SIG-M5 (cell line): ENCODE data around the gene TCF7L2.

Experiments used
- DNase-seq: peaks from one replicate; lab custom pipeline; 2025; lab: John Stamatoyannopoulos, UW

TCF7L2 gene

DNA sequence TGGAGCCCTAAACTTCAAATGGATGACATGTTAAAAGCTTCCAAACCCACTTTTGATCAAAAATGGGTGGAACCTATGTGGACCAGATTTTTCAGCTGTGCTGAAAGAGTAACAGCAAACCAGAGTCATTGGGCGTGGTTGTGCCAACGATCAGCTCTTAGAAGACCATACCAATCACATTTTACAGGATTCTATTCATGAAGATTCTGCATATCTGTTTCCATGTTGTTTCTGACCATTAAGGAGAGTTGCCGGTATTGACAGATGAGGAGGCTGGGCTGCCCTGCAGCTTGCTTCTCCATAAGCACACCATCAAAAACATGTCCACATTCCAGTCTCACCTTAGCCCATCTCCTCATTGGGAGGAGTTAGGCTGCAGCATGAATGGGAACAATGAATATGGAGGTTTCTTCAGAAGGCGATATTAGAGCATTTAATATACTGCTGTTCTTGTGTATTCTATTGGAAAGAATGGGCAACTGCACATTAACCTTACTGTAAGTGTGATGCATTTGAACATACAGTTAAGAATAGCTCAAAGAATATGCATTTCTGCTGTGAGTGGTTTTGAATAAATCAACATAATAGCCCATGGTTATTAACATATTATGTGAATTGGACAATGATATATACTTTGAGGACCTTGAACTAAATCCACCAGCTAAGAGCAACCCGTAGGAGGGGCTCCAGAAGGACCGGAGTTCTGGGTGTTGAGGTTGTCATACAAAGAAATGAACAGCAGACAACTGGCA is 116.7 kb downstream of the TCF7L2 start:
- DNase-seq: no peak

- no peak for DNase-seq
Measured at GRCh38 chr10:113067501-113067900, 117.5 kb downstream of the TCF7L2 start.

- DNase-seq: no peak
Measured at GRCh38 chr10:113068178-113068890, 118.3 kb downstream of the TCF7L2 start.

GRCh38 chr10:113069595-113069994 is 119.5 kb downstream of the TCF7L2 start:
- DNase-seq: no peak

DNA sequence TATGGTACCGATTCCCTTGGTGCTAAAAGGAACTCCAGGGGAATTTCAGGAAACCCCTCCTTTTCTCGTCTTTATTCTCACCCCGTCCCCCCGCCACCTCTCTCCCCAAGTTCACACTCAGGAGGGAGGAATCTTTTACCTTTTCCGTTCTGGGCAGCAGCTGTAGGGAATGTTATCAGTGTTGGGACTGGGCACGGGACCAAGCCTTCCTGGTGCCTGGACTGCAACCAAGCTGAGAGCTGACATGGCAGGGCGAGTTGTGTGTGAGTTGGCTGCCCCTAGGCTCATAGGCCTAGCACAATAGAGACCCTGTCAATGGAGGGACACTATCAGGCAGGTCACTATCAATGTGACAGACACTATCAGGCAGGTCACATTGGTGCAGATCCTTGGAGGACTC is 121.4 kb downstream of the TCF7L2 start:
- DNase-seq: no peak

DNA sequence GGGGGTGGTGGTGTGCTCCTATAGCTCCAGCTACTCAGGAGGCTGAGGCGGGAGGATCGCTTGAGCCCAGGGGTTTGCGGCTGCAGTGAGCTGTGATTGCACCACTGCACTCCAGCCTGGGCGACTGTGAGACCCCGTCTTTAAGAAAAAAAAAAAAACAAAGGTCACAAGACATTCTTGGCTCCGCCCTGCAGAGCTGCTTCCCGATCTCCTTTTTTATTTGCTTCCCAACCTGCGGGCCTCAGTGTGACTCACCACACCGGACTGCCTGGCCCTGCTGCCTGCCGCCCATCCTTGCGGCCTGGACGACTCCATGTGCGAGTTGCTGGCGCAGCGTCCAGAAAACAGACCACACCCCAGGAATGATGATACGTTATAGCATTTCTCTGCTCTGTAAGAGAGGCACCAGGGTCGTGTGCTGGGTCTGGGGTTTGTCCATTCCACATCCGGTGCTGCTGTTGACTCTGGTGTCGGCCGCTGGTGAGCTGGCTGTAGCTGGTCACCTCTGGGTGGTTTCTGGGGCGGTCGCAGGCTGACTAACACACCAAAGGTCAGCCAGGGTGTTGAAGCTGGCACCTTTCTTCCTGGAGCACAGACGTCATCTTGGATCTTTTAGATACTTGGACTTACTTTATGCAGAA is 123.6 kb downstream of the TCF7L2 start:
- no peak for DNase-seq

DNA sequence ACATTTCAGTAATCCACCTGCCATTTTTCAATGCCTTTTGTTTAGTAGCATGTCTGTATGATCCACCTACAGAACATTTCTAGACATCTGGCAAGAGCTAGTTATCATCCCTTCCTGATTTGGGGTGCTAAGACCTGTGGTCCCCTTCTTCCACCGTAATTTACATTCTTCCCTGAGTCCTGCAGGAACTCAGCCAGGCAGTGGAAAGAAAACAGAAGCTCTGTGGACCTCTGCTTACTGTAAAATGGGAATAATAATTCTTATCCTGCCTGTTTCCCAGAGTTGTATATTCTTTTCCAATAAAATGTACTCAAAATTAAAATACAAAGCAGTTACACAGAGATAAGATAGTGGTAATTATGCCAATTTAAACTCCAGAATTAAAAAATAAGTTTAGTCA is 126.9 kb downstream of the TCF7L2 start:
- DNase-seq: no peak

DNA sequence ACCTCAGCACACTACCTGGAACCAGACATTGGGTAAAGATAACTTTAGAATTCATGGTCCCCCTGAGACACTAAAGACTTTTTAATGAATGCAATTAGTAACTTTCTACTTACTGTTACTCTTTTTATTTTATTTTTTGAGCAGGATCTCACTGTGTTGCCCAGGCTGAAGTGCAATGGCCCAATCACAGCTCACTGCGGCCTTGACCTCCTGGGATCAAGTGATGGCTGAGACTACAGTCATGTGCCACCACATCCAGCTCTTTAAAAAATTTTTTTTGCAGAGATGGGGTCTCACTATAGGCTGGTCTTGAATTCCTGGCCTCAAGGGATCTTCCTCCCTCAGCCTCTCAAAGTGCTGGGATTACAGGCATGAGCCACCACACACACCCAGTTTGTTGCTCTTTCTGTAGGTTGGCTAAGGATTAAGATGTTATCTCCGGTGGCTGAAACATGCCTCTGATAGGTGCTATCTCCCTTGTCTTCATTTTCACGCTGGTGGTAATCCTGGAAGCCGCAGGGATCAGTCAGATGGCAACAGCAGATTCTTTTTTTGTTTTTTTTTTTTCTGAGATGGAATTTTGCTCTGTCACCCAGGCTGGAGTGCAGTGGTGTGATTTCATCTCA is 128.3 kb downstream of the TCF7L2 start:
- DNase-seq: no peak

DNA sequence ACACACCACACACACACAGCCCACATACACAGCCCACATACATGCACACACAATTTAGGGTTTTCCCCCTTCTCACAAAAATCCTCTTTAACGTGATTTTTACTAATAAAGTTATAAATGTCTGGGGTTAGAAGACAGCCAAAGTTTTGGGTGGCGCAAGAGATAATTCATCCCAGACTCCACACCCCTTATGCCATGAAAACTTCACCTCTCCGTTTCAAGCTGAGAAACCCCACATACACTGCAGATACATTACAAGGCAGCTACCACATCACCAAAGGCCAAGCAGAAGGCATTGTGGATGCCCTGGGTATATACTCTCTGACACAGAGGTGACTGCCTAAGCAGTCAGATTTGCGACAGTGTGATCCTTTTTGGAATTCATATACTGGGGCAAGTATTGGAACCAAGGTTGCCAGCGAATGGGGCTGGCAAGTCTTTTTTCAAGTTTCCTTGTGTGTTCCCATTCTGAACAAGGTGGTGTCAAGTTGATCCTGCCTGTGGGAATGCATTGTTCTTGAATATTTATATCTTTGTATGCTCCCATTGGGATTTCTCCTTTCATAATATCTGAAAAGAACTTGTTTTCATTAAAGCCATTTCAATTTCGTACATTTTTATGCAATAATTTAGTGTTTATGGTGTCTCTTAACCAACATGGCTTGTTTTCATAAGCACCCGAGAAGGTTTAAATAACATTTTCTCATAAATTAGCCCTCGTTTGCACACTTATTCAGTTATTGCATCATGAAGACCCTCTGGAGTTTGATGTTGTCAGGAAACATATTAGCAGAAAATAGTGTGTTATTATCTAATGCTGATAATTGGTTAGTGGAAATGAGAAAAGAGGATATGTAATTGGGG is 130.2 kb downstream of the TCF7L2 start:
- no peak for DNase-seq

- DNase-seq: no peak
Measured at GRCh38 chr10:113080925-113081229, 130.8 kb downstream of the TCF7L2 start.

DNA sequence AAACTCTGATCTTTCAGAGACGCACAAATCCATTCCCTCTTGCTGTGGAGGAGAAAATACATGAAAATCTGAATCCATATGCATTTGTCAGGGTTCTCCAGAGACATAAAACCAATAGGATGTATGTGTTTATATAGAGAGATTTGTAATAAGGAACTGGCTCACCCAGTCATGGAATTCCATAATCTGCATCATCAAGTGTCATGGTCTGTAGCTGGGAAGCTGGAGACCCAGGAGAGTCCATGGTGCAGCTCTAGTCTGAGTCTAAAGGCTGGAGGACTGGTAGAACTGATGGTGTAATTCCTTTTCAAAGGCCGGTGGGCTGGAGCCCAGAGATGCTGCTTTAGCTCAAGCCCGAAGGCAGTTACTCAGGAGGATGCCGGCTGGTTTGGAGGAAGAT is 134.0 kb downstream of the TCF7L2 start:
- no peak for DNase-seq

DNA sequence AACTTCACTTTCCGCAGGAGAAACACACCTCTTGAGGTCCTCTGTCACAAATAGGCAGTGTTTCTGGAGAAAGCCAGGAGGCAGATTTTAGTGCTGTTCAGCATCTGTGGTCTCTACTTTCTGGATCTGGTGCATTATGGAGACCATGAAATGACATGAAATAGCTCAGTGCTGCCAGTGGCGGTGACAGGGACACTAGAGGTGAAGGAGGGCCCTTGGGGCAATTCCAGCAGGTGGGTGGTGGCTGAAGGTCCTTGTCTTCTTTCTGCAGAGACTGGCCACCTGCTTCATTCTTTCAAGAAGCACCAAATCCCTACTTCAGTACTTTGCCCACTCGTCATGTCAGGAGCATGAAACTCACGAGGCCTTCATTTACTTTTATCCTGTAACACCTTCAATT is 135.7 kb downstream of the TCF7L2 start:
- no peak for DNase-seq

DNA sequence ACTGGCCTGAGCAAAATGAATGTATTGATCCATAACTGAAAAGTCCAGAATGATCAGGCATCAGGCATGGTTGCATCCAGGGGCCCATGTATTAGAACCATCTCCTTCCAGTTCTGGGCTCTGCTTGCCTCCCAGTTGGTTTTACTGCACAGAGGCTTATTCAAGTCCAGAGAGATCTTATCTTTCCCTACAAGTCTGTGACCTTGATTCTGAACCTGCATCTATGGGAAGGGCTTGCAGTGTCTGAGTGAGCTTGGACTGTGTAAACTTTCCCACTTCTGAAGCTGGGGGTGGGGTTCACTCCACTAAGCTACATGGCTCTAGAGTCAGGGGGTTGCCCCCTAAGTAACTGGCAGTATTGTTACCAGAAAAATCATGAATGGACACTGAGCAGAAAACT is 136.2 kb downstream of the TCF7L2 start:
- no peak for DNase-seq

GRCh38 chr10:113087165-113088029 is 137.3 kb downstream of the TCF7L2 start:
- DNase-seq: peak; percentile 19

DNA sequence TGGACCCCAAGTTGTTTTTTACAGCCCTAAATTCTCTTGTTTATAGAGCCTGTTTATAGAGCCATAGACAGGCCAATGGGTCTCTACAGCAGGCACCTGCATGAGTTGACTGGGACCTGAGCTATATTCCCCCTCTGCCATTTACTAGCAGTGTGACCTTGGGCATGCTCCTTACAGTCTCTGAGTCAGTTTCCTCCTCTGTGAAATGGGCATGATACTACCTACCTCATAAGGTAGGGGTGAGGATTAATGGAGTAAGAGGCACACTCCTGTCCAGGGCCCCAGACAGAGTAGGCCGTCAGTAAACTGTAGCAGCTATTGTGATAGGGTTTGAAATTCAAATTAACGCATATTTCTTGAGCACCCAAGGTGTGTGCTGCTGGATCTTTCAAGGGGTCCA is 138.1 kb downstream of the TCF7L2 start:
- no peak for DNase-seq

DNA sequence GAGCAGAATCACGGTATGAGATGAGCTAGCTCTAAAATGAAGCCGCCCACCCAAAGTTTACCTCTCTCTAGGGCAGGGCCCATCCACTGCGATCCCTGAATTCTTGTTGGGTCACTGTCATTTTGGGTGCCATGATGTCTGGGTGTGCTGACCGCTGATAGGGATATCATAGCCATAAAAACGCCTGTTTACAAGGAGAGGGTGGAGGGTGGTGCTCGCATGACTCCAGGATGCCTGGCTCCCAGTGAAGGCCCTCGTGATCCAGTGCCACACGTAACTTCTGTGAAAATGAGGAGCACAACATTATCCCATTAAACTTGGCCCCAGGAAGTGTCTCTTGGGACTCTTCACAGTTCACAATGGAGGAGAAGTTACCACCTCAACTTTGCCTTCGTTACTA is 139.5 kb downstream of the TCF7L2 start:
- DNase-seq: no peak

- DNase-seq: no peak
Measured at GRCh38 chr10:113091920-113092319, 141.9 kb downstream of the TCF7L2 start.

GRCh38 chr10:113093188-113094113 is 143.4 kb downstream of the TCF7L2 start:
- no peak for DNase-seq

- DNase-seq: peak; percentile 81
Measured at GRCh38 chr10:113094114-113094486, 144.1 kb downstream of the TCF7L2 start.
